Measurements from ENCODE around the gene SRSF9. TPM values are rescaled to one million over a fixed set of nuclear protein-coding genes. Genes with fewer than 3 reads are reported as not detected.

The SRSF9 gene
- total RNA-seq, 1 donor from 2014 or later = 311 TPM

GRCh38 chr12:120483621-120484020, 14.1 kb upstream of the SRSF9 start:
- DNase-seq (ENCODE audit: low read depth, low spot score) = no peak

- DNase-seq (ENCODE audit: low read depth, low spot score) = no peak
Observed at GRCh38 chr12:120481022-120481767, 11.6 kb upstream of the SRSF9 start.

- DNase-seq (ENCODE audit: low read depth, low spot score) = no peak
Observed at GRCh38 chr12:120480211-120480610, 10.7 kb upstream of the SRSF9 start.

GRCh38 chr12:120479458-120479857, 9.9 kb upstream of the SRSF9 start:
- DNase-seq (ENCODE audit: low read depth, low spot score) = no peak

- DNase-seq (ENCODE audit: low read depth, low spot score) = no peak
Observed at GRCh38 chr12:120475643-120476042, 6.1 kb upstream of the SRSF9 start.

GRCh38 chr12:120474616-120474960, 5.0 kb upstream of the SRSF9 start:
- no peak for DNase-seq (ENCODE audit: low read depth, low spot score)

- DNase-seq (ENCODE audit: low read depth, low spot score) = no peak
Observed at GRCh38 chr12:120473807-120474615, 4.5 kb upstream of the SRSF9 start.

GRCh38 chr12:120472521-120472920, 3.0 kb upstream of the SRSF9 start:
- DNase-seq (ENCODE audit: low read depth, low spot score) = no peak

- no peak for DNase-seq (ENCODE audit: low read depth, low spot score)
Observed at GRCh38 chr12:120470150-120470784, 719 bp upstream of the SRSF9 start.

GRCh38 chr12:120468821-120469449, 613 bp downstream of the SRSF9 start:
- no peak for DNase-seq (ENCODE audit: low read depth, low spot score)

GRCh38 chr12:120468325-120468820, 1.2 kb downstream of the SRSF9 start:
- no peak for DNase-seq (ENCODE audit: low read depth, low spot score)

GRCh38 chr12:120467439-120467838, 2.1 kb downstream of the SRSF9 start:
- DNase-seq (ENCODE audit: low read depth, low spot score) = no peak

- no peak for DNase-seq (ENCODE audit: low read depth, low spot score)
Observed at GRCh38 chr12:120466560-120467315, 2.8 kb downstream of the SRSF9 start.

- no peak for DNase-seq (ENCODE audit: low read depth, low spot score)
Observed at GRCh38 chr12:120465756-120466155, 3.8 kb downstream of the SRSF9 start.

- DNase-seq (ENCODE audit: low read depth, low spot score) = no peak
Observed at GRCh38 chr12:120463712-120464111, 5.8 kb downstream of the SRSF9 start.

- DNase-seq (ENCODE audit: low read depth, low spot score) = no peak
Observed at GRCh38 chr12:120462099-120462640, 7.4 kb downstream of the SRSF9 start.

- no peak for DNase-seq (ENCODE audit: low read depth, low spot score)
Observed at GRCh38 chr12:120460157-120460556, 9.4 kb downstream of the SRSF9 start.

- no peak for DNase-seq (ENCODE audit: low read depth, low spot score)
Observed at GRCh38 chr12:120457133-120457532, 12.4 kb downstream of the SRSF9 start.

- DNase-seq (ENCODE audit: low read depth, low spot score) = no peak
Observed at GRCh38 chr12:120455302-120455701, 14.2 kb downstream of the SRSF9 start.

- no peak for DNase-seq (ENCODE audit: low read depth, low spot score)
Observed at GRCh38 chr12:120453977-120454376, 15.6 kb downstream of the SRSF9 start.

Data from pulmonary artery endothelial cell (primary cell).